ENCODE data around the gene ACOD1.

The ACOD1 gene

DNA sequence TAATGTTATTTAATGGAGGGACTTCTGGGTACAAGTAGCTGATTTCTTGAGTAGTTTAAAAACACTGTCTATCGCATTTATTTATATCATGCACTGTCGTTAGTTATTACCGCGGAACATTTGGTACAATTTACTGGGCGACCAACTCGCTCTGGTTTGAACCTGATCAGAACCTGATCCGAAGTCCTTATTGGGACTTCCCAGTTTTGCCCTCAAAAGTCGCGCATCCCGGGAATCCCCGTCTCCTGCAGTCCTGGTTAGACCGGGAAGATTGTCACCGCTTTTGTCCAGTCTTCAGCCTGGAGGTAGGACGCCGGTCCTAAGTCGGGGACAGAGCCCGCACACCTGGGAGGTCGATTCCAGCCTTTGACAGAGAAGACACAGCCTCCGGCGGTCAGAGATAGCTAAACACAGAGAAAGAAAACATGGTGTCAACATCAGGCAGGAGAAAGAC, 44.3 kb downstream of the ACOD1 start:
- peak; percentile 37 for DNase-seq

DNA sequence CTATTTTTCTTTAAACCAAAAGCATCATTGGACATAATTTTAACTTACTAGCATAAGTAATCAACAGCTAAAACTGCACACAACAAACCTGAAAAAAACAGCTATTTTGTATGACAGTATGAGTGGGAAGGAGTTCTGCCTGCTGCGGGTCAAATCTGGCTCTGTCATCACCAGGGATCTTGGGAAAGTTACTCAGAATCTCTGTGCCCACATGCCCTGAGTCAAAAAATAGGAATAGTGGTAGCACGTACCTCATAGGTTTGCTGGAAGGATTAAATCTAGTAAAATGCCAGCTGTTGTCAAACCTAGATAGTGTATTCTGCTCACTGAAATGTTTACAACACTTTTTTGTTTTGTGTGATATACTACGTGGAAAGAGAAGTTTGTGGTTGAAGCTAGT, 44.7 kb downstream of the ACOD1 start:
- no peak for DNase-seq

DNA sequence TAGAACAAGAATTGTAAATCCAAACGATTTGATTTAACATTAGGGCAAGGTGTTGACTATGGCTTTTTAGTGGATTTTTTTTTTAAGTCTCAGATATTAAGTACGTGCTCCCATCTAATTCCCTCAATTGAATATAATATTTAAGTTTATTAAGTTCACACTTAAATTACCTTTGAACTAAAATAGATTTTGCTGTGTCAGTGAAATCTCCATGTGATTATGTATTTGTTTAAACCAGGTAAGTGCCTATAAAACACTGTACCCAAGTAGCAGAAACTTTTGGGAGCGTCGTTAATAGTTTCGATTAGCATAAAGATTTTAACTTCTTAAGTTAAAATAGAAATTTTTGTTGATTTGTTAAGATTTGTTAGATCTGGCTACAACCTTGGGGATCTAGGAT, 45.2 kb downstream of the ACOD1 start:
- DNase-seq = no peak

DNA sequence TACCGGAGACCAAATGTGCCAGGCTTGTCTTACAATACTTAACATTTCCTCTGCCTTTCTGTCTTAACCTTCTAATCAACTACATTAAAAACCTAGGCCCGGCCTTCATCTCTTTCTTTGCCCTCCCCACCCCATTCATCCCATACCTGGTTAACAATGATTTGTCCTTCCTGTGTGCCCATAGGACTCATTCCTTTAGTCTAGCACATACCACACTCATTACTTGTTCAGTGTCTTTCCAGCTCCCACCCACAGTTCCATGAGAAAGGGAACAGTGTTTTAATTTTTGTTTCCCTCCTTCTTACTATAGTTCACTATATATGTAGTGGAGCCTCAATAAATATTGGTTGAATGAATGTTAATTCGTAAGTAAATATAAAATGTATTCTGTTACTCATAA, 46.0 kb downstream of the ACOD1 start:
- DNase-seq = no peak

DNA sequence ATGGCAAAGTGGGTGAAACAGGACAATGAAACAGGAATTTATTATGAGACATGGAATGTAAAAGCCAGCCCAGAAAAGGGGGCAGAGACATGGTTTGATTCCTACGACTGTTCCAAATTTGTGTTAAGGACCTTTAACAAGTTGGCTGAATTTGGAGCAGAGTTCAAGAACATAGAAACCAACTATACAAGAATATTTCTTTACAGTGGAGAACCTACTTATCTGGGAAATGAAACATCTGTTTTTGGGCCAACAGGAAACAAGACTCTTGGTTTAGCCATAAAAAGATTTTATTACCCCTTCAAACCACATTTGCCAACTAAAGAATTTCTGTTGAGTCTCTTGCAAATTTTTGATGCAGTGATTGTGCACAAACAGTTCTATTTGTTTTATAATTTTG, 52.2 kb downstream of the ACOD1 start:
- no peak for DNase-seq

DNA sequence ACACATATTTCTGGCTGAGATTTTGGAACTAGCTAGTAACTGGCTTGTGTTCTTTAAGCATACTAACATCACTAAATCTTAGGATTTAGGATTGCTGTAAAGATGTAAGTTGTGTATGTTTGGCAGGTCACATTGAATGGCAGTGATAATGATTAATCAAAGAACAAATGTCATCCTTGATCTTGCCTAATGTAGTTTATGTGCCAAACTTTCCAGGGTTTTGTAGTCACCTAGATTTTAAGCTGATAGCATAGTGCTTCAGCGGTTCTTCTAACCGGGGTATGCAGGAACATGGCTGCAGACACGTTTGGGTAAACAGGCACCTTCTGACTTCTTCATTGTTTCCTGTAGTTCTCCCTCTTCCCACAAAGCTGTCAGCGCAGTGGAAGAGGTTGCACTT, 53.2 kb downstream of the ACOD1 start:
- DNase-seq = no peak

DNA sequence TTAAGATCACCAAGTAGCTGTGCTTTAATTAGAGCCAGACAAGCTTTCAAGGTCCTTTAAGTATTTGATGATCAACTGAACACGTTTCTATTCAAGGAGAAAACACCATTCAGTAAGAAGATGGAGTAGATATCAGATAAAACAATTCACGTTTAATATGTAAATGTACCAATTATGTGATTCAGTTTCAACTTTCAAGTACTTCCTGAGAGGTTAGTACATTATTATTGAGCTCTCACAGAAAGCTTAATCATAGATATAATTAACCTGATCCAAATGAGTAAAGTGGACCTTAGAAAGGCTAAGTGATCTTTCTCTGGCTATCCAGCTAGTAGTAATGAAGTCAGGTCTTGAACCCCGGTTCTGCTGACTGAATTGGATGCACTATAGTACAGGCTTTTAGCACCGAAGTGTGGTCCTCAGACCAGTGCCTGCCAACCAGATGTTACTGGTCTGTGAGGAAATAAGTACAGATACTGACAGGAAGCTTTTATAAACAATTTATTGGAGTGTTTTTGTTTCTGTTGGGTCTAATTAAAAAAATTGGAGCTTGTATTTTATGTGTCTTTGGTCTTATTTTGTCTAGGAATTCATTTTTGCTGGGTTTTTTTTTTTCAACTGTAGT, 53.8 kb downstream of the ACOD1 start:
- DNase-seq = no peak

DNA sequence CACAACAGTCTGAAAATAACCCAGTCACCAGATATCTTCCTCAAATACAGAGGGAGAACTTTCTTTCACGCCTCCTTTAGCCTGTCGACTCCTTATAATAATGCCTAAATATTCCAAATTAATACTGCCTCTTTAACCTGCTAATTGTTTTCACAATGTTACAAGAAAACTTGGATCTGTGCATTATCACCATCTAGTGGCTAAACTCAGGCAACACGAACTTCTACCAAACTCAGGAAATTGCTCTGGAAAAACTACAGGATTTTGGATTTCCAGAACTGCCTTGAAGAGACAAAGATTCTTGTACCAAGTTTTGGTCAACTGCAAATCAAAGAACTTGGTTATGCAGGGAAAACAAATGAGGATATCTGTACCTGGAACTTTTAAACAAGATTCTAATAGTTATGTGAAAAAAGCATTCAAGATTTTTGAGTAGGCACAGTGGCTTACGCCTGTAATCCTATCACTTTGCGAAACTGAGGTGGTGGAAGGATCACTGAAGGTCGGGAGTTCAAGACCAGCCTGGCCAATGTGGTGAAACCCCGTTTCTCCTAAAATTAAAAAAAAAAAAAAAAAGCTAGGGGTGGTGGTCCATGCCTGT, 54.4 kb downstream of the ACOD1 start:
- peak; percentile 44 for DNase-seq
